ENCODE measurements around the gene DOCK9.

DOCK9 gene

DNA sequence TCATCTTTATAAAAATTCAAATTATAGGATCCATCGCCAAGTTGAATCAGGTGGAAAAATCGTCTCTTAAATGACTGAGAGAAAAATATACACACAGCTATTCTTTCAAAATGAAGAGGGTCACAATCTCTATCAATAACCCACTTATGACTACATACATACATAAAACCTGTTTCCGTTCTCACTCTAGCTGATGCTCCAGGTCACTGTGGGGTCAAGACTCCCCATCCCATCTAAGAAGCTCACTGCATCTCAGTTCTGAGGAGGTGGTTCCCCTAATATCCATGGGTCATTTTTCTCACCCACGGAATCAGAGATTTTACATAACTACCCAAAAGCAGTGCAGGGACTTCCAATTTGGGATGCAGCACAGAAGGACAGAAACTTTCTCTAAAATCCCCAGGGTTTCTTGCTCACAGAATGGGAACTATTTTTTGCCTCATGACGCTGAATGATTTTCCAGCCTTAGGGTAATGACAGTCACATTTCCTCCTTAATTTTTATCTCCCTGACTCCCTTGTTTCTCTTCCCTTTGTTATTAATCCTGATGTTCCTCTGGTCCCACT, 56.8 kb downstream of the DOCK9 start:
- DNase-seq: no peak
- no peaks in the 10 kb centered on the region for H4K20me1 ChIP-seq (ENCODE audit: insufficient read depth, low read length)

GRCh38 chr13:98919566-98919965, 58.3 kb downstream of the DOCK9 start:
- H3K4me3 ChIP-seq (ENCODE audit: low read length): no peak overlapping the region
- no peaks in the 10 kb centered on the region for H3K9me3 ChIP-seq (replicated peaks; ENCODE audit: insufficient read depth, low read length)
- H3F3A ChIP-seq (ENCODE audit: insufficient read depth, low read length): no peaks in the 10 kb centered on the region
- peaks cover 6% of the 10 kb centered on the region; the same call in 1 of the 2 replicates for H3K4me1 ChIP-seq (ENCODE audit: low read length)
- TF ChIP-seq EZH2 (optimal IDR thresholded peaks at IDR 0.05; ENCODE audit: low read depth, low read length) (no peak), EZH2phosphoT487 (IDR thresholded peaks at IDR 0.05; ENCODE audit: low read length) (no peak)
- TF ChIP-seq, protein P1, sequence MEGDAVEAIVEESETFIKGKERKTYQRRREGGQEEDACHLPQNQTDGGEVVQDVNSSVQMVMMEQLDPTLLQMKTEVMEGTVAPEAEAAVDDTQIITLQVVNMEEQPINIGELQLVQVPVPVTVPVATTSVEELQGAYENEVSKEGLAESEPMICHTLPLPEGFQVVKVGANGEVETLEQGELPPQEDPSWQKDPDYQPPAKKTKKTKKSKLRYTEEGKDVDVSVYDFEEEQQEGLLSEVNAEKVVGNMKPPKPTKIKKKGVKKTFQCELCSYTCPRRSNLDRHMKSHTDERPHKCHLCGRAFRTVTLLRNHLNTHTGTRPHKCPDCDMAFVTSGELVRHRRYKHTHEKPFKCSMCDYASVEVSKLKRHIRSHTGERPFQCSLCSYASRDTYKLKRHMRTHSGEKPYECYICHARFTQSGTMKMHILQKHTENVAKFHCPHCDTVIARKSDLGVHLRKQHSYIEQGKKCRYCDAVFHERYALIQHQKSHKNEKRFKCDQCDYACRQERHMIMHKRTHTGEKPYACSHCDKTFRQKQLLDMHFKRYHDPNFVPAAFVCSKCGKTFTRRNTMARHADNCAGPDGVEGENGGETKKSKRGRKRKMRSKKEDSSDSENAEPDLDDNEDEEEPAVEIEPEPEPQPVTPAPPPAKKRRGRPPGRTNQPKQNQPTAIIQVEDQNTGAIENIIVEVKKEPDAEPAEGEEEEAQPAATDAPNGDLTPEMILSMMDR (IDR thresholded peaks at IDR 0.05; ENCODE audit: low read length): no peak
- H2AFZ ChIP-seq (ENCODE audit: low read length): no peak overlapping the region
- H3K27ac ChIP-seq (ENCODE audit: low read length): no peak overlapping the region
- no peaks in the 10 kb centered on the region for H3K79me2 ChIP-seq (ENCODE audit: low read length)
- DNase-seq: no peak
- H3K36me3 ChIP-seq (replicated peaks; ENCODE audit: insufficient read depth, low read length): no peaks in the 10 kb centered on the region; the same call in 1 of the 2 replicates
- H3K4me2 ChIP-seq (ENCODE audit: low read depth, low read length): no peak overlapping the region
- H4K20me1 ChIP-seq (ENCODE audit: insufficient read depth, low read length): no peaks in the 10 kb centered on the region
- H3K27me3 ChIP-seq (replicated peaks; ENCODE audit: insufficient read depth, low read length): no peaks in the 10 kb centered on the region
- no peak overlapping the region for H3K9ac ChIP-seq (ENCODE audit: low read length)
- no peaks in the 10 kb centered on the region for H3K9me2 ChIP-seq (replicated peaks; ENCODE audit: insufficient read depth, low read length)

More for the DNA sequence above, 56.8 kb downstream of the DOCK9 start:
- H3K36me3 ChIP-seq (replicated peaks; ENCODE audit: insufficient read depth, low read length): no peaks in the 10 kb centered on the region; the same call in 1 of the 2 replicates
- H3K9me3 ChIP-seq (replicated peaks; ENCODE audit: insufficient read depth, low read length): no peaks in the 10 kb centered on the region
- no peak overlapping the region for H3K27ac ChIP-seq (ENCODE audit: low read length)
- H3K4me1 ChIP-seq (ENCODE audit: low read length): peaks cover 6% of the 10 kb centered on the region; the same call in 1 of the 2 replicates
- no peak overlapping the region for H3K9ac ChIP-seq (ENCODE audit: low read length)
- no peaks in the 10 kb centered on the region for H3K79me2 ChIP-seq (ENCODE audit: low read length)
- H2AFZ ChIP-seq (ENCODE audit: low read length): no peak overlapping the region
- no peak overlapping the region for H3K4me3 ChIP-seq (ENCODE audit: low read length)
- no peak for TF ChIP-seq EZH2phosphoT487 (IDR thresholded peaks at IDR 0.05; ENCODE audit: low read length)
- no peak for TF ChIP-seq EZH2 (optimal IDR thresholded peaks at IDR 0.05; ENCODE audit: low read depth, low read length)
- TF ChIP-seq, protein P1 (IDR thresholded peaks at IDR 0.05; ENCODE audit: low read length): no peak
- H3F3A ChIP-seq (ENCODE audit: insufficient read depth, low read length): no peaks in the 10 kb centered on the region
- no peaks in the 10 kb centered on the region for H3K27me3 ChIP-seq (replicated peaks; ENCODE audit: insufficient read depth, low read length)
- no peaks in the 10 kb centered on the region for H3K9me2 ChIP-seq (replicated peaks; ENCODE audit: insufficient read depth, low read length)
- no peak overlapping the region for H3K4me2 ChIP-seq (ENCODE audit: low read depth, low read length)

DNA sequence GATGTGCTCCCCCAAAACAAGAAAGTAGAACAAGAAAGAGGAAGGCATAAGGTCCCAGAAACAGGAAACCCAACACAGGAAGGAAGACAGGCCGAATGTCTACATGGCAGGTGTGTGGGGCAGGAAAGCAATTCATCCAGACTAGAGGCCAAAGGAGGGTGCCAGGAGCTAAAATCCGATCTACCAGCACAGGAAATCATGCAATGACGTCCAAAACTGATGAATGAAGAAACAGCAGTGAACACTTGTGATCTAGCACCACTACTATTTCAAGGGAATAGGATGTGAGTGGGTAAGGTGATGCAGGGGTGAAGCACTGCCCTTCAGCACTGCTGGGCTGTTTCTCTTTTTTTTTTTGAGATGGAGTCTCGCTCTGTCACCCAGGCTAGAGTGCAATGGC, 59.1 kb downstream of the DOCK9 start:
- no peaks in the 10 kb centered on the region; the same call in 1 of the 2 replicates for H3K36me3 ChIP-seq (replicated peaks; ENCODE audit: insufficient read depth, low read length)
- no peak overlapping the region for H3K27ac ChIP-seq (ENCODE audit: low read length)
- no peaks in the 10 kb centered on the region for H3K79me2 ChIP-seq (ENCODE audit: low read length)
- H3F3A ChIP-seq (ENCODE audit: insufficient read depth, low read length): no peaks in the 10 kb centered on the region
- no peaks in the 10 kb centered on the region for H3K9me2 ChIP-seq (replicated peaks; ENCODE audit: insufficient read depth, low read length)
- H3K4me2 ChIP-seq (ENCODE audit: low read depth, low read length): no peak overlapping the region
- H3K4me1 ChIP-seq (ENCODE audit: low read length): peaks cover 6% of the 10 kb centered on the region; the same call in 1 of the 2 replicates
- H2AFZ ChIP-seq (ENCODE audit: low read length): no peak overlapping the region
- H3K4me3 ChIP-seq (ENCODE audit: low read length): no peak overlapping the region
- no peak for DNase-seq
- H3K9ac ChIP-seq (ENCODE audit: low read length): no peak overlapping the region
- no peaks in the 10 kb centered on the region for H3K27me3 ChIP-seq (replicated peaks; ENCODE audit: insufficient read depth, low read length)
- H4K20me1 ChIP-seq (ENCODE audit: insufficient read depth, low read length): no peaks in the 10 kb centered on the region
- TF ChIP-seq EZH2 (optimal IDR thresholded peaks at IDR 0.05; ENCODE audit: low read depth, low read length) (no peak), EZH2phosphoT487 (IDR thresholded peaks at IDR 0.05; ENCODE audit: low read length) (no peak)
- TF ChIP-seq, protein P1 (IDR thresholded peaks at IDR 0.05; ENCODE audit: low read length): no peak
- no peaks in the 10 kb centered on the region for H3K9me3 ChIP-seq (replicated peaks; ENCODE audit: insufficient read depth, low read length)
